NCI-H345 treated with DMSO at 0.1 percent for 48 hours (cell line): ENCODE results near the gene TELO2.
"Not testable (repeated sequence)": the region's sequence is repeated elsewhere in the genome, so short reads cannot be mapped to it uniquely, and the experiment has no call there.

Source experiments
- DNase-seq: peaks from one replicate; lab custom pipeline; 2025; ENCODE audit not compliant: unreplicated experiment; lab: John Stamatoyannopoulos, UW

The TELO2 gene

DNA sequence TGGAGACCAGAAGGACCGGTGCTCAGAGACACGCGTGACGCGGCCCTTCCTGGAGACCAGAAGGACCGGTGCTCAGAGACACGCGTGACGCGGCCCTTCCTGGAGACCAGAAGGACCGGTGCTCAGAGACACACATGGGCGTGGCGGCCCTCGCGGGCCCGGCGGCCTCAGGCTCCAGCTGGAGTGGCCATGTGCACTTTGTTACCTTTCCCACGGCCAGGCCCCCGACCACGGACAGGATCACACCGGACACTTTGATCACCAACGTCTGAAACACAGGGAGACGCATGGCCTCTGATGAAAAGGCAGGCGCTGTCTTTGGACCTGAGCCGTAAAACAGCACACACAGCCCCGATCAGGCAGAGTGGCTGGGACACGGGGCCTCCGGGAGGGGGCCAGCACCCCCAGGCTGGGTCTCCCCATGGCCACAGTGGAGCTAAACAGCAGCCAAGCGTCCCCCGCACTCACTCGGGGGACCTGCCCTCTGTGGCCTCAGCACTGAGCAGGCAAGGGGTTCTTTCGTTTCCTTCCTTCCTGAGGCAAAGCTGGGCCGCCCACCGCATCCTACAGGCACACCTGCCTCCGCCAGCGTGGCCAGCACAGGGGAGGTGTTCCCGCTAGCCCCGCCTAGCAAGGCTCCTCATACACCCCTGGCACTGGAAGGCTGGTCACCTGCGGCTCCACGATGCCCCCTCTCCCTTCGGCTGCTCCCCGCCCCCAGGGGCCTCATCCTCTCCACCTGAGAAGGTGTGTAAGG lies 35.5 kb upstream of the TELO2 start:
- no peak for DNase-seq

DNA sequence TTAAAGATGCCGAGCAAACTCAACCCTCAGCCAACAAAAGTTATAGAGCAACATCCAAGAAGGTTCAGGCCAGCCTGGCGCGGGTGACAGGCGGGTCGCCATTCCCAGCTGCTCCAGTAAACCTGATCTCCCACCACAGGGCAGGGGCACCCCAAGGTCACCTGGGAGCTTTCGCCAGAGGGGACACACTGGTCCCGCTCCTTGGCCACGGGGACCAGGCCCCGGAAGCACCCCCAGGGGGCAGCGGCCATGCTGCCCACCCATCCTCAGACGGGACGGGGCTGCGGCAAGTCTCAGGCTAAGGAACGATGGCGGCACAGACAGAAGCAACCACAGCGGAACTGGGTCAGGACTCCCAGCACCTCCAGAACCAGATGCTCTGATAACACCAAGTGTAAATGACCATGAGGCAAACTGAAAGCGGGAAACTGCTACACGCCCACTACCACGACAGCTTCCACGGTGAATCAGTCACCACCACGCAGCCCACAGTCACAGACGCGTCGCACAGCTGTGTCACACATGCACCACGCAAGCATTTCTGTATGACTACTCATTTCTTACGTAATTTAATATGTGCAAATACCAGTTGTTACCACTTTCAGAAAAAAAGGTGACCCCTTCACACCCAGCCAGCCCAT lies 34.7 kb upstream of the TELO2 start:
- no peak for DNase-seq

DNA sequence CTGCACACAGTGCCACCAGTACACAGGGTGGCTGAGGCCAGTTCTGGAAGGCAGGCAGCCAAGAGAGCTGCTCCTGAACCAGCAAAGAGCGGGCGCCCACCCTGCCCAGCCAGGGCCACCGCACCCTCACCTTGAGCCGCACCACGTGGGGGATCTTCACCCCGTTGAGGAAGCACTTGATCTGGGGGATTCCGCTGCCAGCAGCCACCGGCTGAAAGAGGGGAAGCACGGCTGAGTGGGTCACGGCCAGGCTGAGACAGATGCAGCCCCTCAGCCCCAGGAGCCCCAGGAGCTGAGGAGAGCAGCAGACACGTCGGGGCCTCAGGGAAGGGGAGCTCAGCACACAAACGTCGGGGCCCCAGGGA lies 34.2 kb upstream of the TELO2 start:
- no peak for DNase-seq

DNA sequence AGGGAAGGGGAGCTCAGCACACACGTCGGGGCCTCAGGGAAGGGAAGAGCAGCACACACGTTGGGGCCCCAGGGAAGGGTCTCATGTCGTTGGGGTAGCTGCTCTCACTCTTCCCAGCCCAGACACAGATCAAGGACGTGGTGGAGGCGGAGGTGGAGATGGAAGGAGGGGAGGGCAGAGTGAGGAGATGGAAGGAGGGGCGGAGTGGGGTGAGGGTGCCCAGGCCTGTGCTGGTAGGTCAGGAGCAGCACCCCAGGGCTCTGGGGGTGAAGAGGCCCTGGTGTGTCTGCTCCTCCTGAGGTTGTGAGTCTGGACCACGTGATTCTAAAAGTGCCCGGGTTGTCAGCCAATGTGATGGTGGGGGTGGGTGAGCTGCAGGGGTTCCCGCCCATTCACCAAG lies 33.2 kb upstream of the TELO2 start:
- DNase-seq: no peak

DNA sequence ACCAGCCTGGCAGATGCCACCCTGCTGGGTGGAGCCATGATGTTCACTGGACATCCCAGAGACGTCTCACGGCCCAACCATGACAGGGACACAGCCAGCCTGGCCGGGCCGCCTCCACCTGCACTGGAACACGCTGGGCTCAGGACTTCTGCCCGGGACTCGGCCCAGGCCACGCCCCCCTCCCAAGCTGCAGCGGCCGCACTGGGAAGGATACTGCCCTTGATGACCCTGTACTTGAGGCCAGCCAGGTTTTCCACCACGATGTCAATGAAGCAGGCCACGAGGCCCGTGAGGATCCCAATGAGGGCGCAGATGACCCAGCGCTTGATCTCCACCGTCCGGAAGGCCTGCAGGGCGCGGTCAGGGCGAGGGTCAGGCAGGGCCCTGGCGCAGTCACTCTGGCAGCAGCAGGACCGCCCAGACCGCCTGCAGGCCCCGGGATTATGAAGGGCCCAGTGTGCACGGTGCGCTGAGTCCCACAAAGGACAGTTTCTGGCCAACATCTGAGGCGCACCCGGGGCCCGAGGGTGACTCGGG lies 32.5 kb upstream of the TELO2 start:
- DNase-seq: no peak

DNA sequence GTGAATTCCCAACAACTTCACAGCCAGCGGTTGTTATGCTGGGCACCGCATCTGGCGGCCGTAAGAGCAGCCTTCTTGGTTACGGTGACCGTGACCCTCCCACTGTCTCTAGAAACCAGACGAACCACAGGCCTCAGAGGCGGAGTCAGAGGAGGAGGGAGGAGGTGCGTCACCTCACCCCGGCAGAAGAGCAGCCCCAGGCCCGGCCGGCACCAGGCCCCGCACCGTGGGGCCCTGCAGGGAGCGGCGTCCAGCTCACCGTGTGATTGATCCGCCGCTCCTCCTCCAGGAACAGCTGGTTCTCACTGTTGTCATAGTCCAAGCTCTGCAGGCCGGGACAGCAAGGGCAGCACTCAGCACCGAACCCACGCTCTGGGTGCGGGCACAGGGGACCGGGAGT lies 32.0 kb upstream of the TELO2 start:
- no peak for DNase-seq

DNA sequence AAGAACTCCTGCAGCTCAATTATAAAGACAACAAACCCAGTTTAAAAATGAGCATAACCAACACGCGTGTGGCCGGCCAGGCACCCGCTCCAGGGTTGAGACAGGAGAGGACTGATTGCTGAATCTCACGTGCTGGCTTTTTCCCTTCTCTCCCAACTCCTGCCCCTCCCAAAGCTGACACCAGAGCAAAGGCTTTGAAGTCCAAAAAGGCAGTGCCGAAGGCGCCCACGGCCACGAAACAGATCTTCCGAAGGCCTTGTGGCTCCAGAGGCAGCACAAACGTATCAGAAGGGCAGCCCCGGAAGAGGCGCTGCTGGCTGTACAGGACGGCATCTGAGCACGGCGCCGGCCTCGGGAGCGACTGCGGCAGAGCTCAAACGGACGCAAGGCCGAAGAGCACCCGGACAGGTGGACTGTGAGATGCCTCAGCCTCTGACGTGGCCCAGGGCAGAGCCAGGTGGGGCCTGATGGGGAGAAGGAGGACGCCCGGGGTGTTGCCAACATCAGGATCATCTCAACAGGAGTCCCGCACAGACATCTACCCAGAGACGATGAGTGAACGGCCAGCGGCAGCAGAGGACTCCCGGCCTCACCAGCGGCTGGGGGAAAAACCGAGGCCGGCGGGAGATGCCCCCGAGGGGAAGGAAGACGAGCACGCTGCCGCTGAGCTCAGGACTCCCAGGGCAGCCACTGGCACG lies 28.8 kb upstream of the TELO2 start:
- no peak for DNase-seq

DNA sequence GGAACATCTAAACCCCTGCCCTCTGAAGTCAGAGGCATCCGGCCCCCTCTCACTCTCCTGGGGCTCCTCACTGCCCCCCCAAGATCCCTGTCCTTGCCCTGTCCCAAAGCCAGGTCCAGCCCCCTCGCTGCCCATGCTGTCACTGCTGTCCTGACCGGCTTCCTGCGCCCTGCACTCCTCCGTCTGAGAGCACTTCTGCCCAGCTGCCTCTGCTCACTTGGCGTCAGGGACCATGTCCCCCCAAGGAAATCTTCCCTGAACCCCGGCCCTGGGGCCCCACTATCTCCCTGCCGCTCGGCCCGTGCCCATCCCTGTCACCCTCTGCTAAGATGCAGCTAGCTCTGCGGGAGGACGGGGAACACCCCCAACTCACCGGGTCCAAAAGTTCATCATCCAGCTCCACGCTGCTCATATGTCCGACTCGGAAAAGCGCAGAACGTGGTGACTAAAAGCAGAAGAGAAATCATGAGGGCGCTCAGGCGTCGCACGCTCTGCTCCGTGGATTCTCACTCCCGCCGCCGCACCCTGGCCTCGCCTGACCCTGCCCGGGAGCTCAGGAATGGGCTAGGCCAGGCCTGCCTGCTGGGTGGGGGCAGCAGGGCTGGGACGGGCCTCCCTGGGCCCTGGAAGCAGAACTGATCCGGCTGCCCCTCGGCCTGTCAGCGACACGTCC lies 28.1 kb upstream of the TELO2 start:
- no peak for DNase-seq

DNA sequence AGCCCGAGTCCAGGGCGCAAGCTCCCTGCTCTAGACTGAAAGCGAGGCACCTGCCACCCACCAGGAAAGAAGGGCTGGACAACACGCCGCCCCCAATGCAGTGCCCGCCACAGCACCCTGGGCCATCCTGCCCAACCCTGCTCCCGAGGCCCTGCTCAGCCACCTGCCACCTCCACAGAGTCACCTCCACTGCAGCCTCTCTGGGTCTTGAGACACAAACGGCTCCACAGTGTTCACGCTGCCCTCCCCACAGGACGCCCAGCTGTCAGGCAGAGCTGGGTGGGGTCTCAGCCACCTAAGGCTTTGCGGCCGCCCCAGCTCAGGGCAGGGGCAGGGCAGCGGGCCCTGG lies 27.6 kb upstream of the TELO2 start:
- no peak for DNase-seq

DNA sequence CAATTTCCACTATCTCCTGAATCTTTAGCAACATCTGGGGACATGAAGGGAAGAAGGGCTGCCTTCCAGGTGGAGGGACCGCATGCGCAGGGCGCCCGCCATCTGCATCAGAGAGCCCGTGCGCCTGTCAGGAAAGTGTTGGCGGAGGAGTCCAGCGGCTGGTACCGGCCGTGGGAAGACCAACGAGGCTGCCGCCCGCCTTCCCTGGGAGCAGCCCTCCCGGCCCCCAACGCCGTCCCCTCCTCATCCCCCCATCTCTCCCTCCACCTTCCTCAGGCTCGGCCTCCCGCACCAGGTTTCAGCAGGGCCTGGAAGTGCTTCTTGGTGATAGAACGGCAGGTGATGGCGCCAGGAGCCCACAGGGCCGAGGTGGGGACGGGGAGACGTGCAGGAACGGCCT lies 27.1 kb upstream of the TELO2 start:
- no peak for DNase-seq

DNA sequence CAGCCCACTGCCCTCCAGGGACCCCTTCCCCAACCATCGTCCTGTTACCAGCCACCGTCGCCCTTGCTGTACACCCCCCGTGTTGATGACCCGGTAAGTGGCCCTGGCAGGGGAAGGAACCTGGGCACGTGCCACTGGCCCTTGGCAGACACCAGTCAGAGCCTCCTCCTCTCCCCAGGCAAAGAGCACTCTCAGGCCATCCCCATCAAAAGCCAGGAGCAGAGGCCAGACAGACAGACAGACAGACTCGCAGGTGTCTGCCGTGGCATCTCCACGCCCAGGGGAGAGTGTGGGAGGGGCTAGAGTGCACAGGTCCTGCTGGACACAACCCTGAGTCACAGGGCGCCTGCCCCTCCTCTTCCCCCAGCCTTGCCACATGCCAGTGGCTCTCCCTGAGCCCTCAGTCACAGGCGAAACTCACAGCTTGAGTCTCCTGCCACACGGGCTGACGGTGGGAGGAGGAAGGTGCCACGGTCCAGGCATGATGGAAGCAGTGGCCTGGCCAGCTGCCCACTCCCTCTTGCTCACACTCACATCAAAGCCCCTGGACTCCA lies 26.1 kb upstream of the TELO2 start:
- no peak for DNase-seq

DNA sequence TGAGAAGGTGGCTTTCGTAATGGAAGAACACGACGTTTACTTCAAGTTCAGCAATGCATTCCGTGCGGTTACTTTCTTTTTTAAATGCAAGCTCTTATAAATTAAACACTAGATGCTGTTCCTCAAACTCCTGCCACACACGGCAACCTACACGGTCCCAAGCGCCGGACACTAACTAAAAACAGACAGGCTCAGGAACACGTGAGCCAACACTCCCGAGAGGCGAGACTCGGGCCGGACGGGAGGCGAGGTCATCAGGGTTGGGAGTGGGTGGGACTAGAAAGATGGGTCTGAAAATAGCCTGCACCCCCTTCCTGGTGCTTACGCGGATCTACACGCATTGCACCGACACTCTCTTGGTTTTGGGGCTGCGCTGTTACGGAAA lies 24.7 kb upstream of the TELO2 start:
- DNase-seq: no peak

DNA sequence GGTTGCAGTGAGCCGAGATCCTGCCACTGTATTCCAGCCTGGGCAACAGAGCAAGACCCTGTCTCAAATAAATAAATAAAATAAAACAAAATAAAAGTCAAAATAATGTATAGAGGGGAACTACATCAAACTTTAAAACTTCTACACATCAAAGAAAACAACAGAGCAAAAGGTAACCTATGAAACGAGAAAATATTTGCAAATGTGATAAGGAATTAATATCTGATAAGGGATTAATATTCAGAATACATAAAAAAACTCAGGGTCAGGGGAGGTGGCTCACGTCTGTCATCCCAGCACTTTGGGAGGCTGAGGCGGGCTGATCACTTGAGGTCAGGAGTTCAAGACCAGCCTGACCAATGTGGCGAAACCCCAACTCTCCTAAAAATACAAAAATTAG lies 24.0 kb upstream of the TELO2 start:
- DNase-seq: not testable (repeated sequence)

DNA sequence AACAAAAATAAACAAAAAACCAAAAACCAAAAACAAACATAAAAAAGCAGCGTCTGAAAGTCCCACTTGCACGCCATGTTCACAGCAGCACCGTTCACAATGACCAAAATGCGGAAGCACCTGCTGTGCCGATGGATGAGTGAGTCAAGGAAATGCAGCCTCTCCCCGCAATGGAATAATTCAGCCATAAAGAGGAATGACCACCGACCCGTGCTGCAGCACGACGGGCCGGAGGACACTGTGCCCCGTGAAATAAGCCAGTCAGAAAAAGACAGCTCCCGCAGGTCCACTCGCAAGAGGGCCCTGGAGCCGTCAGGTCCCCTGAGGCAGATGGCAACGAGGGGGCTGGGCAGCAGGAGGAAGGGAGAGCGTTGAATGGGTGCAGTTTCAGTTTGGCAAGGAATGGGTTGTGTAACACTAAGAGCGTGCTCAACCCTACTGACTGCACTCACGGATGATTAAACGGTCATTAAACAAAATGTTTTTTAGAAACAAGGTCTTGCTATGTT lies 23.4 kb upstream of the TELO2 start:
- DNase-seq: no peak

DNA sequence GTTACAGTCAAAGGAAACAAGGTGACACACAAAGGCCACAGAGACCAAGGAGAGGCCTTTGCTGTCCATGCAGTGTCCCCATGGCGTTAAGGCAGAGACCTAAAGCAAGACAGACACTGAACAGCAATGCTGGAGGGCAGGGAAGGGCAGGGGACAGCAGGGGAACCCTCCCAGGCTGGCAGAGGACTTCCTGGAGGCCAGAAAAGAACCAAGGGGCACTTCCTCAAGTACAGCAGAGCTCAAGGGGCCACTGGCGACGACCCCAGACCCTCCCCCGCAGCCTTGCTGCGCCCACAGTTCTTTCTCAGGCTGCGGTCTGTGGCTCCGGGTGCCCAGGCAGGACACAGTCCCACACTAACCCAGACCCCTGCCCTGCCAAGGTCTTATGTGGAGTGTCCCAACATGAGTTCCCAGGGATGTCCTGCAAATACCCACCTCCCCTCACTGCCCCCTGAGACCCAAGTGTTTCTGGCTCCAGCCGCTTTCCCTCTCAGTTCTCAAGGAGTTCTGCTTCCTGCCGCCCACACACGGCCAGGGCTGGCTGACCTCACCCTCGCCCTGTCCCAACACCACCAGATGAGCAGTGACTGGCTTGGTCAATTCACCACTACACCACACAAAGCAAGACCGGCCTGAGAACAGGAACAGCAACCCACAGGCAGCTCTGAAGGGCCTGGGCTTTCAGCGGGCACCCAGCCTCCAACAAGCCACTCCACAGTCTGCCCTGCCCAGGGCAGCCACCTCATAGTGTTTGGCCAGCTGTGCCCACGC lies 22.5 kb upstream of the TELO2 start:
- DNase-seq: no peak

DNA sequence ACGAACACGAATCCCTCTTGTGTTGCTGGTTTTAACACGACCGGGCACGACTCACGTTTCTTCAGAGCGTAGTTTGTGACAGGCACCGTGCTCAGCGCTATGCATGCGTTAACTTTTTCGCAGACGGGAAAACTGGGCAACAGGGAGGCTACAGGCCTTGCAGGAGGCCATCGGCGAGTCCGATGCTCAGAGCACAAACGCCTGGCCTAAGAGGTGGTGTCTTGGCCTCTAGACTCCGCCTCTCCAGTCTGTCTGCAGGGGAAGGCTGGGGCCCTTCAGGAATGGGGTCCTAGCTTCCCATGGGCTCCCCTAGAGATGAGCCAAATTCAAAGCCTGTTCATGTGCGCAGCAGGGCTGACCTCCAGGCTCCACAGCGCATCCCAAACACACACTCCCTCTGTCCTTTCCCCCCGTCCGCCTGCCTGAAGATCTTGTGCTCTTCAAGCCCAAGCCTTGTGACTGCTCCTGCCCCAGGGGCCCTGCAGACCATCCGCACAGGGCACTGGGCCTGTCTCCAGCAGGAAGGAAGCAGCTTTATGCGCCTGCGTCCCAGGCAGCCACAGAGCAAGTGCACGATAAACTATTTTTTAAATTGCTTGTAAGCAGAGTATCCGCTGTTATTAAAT lies 21.5 kb upstream of the TELO2 start:
- DNase-seq: no peak

DNA sequence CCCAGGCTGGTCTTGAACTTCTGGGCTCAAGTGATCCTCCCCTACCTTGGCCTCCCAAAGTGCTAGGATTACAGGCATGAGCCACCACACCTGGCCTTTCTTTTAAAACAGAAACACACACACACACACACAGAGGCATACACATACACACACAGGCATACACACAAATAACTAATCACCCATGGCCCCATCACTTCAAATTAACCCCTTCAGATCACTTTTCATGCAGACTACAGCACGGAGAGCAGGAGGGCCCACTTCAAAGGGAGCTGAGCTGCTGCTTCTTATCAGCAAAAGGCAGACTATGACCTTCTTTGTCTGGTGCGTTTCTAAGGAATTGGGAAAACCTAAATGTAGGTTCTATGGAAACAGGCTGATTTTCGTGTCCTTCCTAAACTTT lies 20.2 kb upstream of the TELO2 start:
- no peak for DNase-seq

DNA sequence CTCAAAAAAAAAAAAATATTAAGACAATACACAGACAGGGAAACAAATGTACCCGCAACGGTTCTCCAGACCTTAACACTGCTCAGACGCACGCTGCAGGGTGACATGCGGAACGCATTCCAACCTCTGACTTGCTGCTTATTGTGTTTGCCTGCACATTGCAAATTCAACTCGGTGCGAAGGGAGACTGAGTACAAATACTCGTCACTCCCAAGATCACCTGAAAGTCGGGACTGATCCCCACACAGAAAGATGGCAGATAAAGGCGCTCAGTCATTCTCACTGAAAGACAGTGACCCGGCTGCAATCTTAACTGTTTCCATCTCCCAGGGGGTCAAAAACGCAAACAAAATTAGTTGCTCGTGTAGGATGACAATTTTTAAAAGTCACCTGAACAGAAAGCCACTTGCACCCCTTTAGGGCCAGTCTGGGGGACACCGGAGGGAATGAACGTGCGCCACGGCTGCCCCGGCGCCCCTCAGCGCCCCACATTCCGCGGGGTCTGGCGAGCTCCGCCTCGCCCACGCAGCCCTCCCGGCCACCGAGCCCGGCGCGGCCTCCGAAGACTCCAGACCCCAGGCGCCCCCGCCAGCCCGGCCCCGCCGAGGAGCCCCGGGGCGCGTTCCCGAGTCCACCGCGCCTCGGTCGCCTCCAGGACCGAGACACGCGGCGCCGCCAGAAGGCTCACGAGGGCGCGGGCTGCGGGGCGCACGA lies 18.9 kb upstream of the TELO2 start:
- DNase-seq: no peak

DNA sequence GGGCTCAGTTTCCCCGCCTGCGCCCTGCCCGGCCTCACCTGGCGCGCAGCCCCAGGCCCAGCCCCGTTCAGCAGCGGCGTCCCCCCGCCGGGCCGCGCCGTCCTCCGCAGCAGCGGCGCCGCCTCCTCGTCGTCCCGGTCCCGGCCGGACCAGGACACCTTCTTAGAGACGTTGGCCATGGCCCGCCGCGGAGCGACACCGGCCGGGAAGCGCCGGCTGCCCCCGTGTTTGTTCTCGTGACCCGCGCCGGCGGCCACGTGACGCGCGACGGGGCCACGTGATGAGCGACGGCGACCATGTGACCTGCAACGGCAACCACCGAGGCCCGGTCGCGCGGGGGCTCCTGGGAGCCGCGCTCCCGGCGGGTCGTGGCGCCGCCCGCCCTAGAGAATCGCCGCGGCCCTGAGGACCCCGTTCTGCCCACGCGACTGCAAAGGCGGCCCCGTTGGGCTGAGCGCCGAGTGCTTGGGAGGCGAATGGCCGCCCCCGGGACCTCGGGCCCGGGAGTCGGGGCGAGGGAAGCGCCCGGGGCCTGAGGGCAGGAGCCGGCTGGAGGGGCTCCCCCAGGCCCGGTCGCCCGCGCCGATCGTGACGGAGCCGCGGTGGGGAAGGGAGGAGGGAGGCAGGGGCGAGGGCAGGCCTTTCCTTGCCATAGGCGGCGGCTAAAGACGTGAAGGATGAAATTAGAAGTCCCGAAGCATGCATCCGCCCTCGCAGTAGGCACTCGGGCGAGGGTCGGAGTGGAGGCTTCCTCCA lies 18.2 kb upstream of the TELO2 start, which contains the start of gene CLCN7:
TSS of gene CLCN7 (minus strand) at position 233 of the 756 bp plus-strand sequence. CDS start at position 179, 54 bp downstream.
- DNase-seq: peak; percentile 67
